Activated T-helper 2 cell treated with anti-CD3 and anti-CD28 coated beads, Interferon-gamma antibody, Interleukin-2, Interleukin-4, amounts not matched to agents 10 μg/mL and 5 μg/mL and 100 μg/mL, durations not matched to agents 14 hours and 24 hours and 36 hours (primary cell): ENCODE measurements around the gene PHACTR1. TPM values are rescaled to one million over a fixed set of nuclear protein-coding genes. Genes with fewer than 3 reads are reported as not detected.

ENCODE experiments used
- DNase-seq: peaks from one replicate; pipeline ENCODE4 v3.0.0; 2021; ENCODE audit warnings: low spot score
- H3K27ac Mint-ChIP-seq: one replicate; pipeline ENCODE4 v1.8.0; 2021; ENCODE audit warnings: mixed read lengths
- H3K27me3 Mint-ChIP-seq: one replicate; pipeline ENCODE4 v1.8.0; 2021; ENCODE audit warnings: low read depth, mixed read lengths
- H3K36me3 Mint-ChIP-seq: one replicate; pipeline ENCODE4 v1.8.0; 2021; ENCODE audit warnings: low read depth, mixed read lengths
- H3K4me1 Mint-ChIP-seq: one replicate; pipeline ENCODE4 v1.8.0; 2021; ENCODE audit warnings: low read depth, mixed read lengths
- H3K4me3 Mint-ChIP-seq: one replicate; pipeline ENCODE4 v1.8.0; 2021; ENCODE audit warnings: low read depth, mild to moderate bottlenecking, moderate library complexity, mixed read lengths
- H3K9me3 Mint-ChIP-seq: one replicate; pipeline ENCODE4 v1.8.0; 2021; ENCODE audit warnings: mixed read lengths
- intact Hi-C: fragments of 100-400 bp; cut with micrococcal nuclease; formaldehyde crosslinking; loops from one replicate; pipeline ENCODE4 v1.15.1; 2023
- total RNA-seq: library from RNA; stranded (reverse); gene quantifications from 2 replicates; pipeline ENCODE4 v1.2.3, GENCODE V29; 2022

PHACTR1 gene
- total RNA-seq, 1 donor from 2014 or later: 0.11 TPM

- Mint-ChIP-seq H3K9me3 (no peaks in the 10 kb centered on the region), H3K4me3 (peak within 1 kb of the TSS; percentile 89), H3K27ac (peak within 1 kb of the TSS; percentile 89), H3K27me3 (no peaks in the 10 kb centered on the region), H3K4me1 (peaks cover 26% of the 10 kb centered on the region), H3K36me3 (peaks cover 19% of the 10 kb centered on the region)
- intact Hi-C loops: loop anchor here (1.0 to 5.0 kb wide), 4 partner anchors 25 to 416 kb away; partner anchors contain the start of gene SIRT5
- DNase-seq: peak; percentile 93
Measured at GRCh38 chr6:13328076-13328874, 611.7 kb downstream of the PHACTR1 start, which contains the start of gene TBC1D7. TBC1D7 (minus strand) TSS chr6:13328537; CDS start chr6:13326898, 1,639 bp downstream.

- peaks cover 14% of the 10 kb centered on the region for H3K36me3 Mint-ChIP-seq
- peaks cover 26% of the 10 kb centered on the region for H3K4me1 Mint-ChIP-seq
Measured at GRCh38 chr6:13328875-13329183, 612.3 kb downstream of the PHACTR1 start.

GRCh38 chr6:13331516-13332348, 615.2 kb downstream of the PHACTR1 start:
- Mint-ChIP-seq H3K27me3 (no peaks in the 10 kb centered on the region), H3K36me3 (no peaks in the 10 kb centered on the region), H3K9me3 (no peaks in the 10 kb centered on the region), H3K4me3 (no peak overlapping the region), H3K27ac (no peak overlapping the region), H3K4me1 (peaks cover 28% of the 10 kb centered on the region)
- no peak for DNase-seq
- intact Hi-C loops: loop anchor here (2.0 to 5.0 kb wide), 2 partner anchors 137 to 439 kb away; no protein-coding TSS in a partner anchor

More at GRCh38 chr6:13328875-13329183, 612.3 kb downstream of the PHACTR1 start:
- Mint-ChIP-seq H3K4me3 (peak overlapping the region; percentile 89), H3K9me3 (no peaks in the 10 kb centered on the region), H3K27ac (peak overlapping the region; percentile 89), H3K27me3 (no peaks in the 10 kb centered on the region)
- intact Hi-C loops: loop anchor here (1.0 to 5.0 kb wide), 4 partner anchors 26 to 417 kb away; partner anchors contain the start of gene SIRT5
- DNase-seq: no peak

GRCh38 chr6:13332349-13332706, 615.8 kb downstream of the PHACTR1 start:
- intact Hi-C loops: loop anchor here (5.0 kb wide), 1 partner anchor 440 kb away; no protein-coding TSS in a partner anchor
- no peak for DNase-seq
- Mint-ChIP-seq H3K27ac (no peak overlapping the region), H3K36me3 (no peaks in the 10 kb centered on the region), H3K9me3 (no peaks in the 10 kb centered on the region), H3K4me3 (no peak overlapping the region), H3K4me1 (peaks cover 25% of the 10 kb centered on the region), H3K27me3 (no peaks in the 10 kb centered on the region)

- Mint-ChIP-seq H3K36me3 (no peaks in the 10 kb centered on the region), H3K4me1 (peaks cover 22% of the 10 kb centered on the region), H3K4me3 (no peak overlapping the region), H3K27ac (no peak overlapping the region), H3K27me3 (peaks cover 1% of the 10 kb centered on the region), H3K9me3 (no peaks in the 10 kb centered on the region)
- no peak for DNase-seq
- intact Hi-C loops: loop anchor here (5.0 kb wide), 3 partner anchors 202 to 732 kb away; no protein-coding TSS in a partner anchor
Measured at GRCh38 chr6:13334953-13335352, 618.4 kb downstream of the PHACTR1 start.

- Mint-ChIP-seq H3K36me3 (no peaks in the 10 kb centered on the region), H3K4me3 (no peak overlapping the region), H3K9me3 (no peaks in the 10 kb centered on the region), H3K4me1 (peaks cover 31% of the 10 kb centered on the region), H3K27ac (no peak overlapping the region), H3K27me3 (peaks cover 1% of the 10 kb centered on the region)
- intact Hi-C loops: loop anchor here (2.0 to 5.0 kb wide), 4 partner anchors 150 to 731 kb away; partner anchors contain the start of genes GFOD1 and SIRT5
- peak; percentile 63 for DNase-seq
Measured at GRCh38 chr6:13336553-13336952, 620.0 kb downstream of the PHACTR1 start.

- Mint-ChIP-seq H3K9me3 (no peaks in the 10 kb centered on the region), H3K27ac (no peak overlapping the region), H3K4me3 (no peak overlapping the region), H3K4me1 (peaks cover 28% of the 10 kb centered on the region), H3K27me3 (peaks cover 1% of the 10 kb centered on the region), H3K36me3 (no peaks in the 10 kb centered on the region)
- no peak for DNase-seq
- intact Hi-C loops: loop anchor here (5.0 kb wide), 2 partner anchors 199 to 729 kb away; no protein-coding TSS in a partner anchor
Measured at GRCh38 chr6:13338038-13338437, 621.5 kb downstream of the PHACTR1 start.
